Immature natural killer cell (primary cell): ENCODE measurements around the gene ZRANB1. TPM values are rescaled to one million over a fixed set of nuclear protein-coding genes. Genes with fewer than 3 reads are reported as not detected.

Source experiments
- DNase-seq, 3 donors: peaks; one replicate each; pipeline ENCODE4 v3.0.0; 2022; ENCODE audit warnings: mixed read lengths in 1 of 3
- H3K27ac Mint-ChIP-seq, 6 donors: one replicate each; pipeline ENCODE4 v1.8.0; 2020; ENCODE audit warnings: mixed read lengths in 6 of 6, mild to moderate bottlenecking in 5 of 6, inconsistent platforms in 4 of 6, moderate library complexity in 3 of 6
- H3K27me3 Mint-ChIP-seq, 3 donors: one replicate each; pipeline ENCODE4 v1.8.0; 2020 to 2021; ENCODE audit warnings: low read depth in 3 of 3, mild to moderate bottlenecking in 3 of 3, mixed read lengths in 3 of 3, moderate library complexity in 3 of 3, inconsistent platforms in 1 of 3
- H3K36me3 Mint-ChIP-seq, 3 donors: one replicate each; pipeline ENCODE4 v1.8.0; 2020; ENCODE audit warnings: mixed read lengths in 3 of 3, inconsistent platforms in 2 of 3, mild to moderate bottlenecking in 2 of 3
- H3K4me1 Mint-ChIP-seq, 2 donors: one replicate each; pipeline ENCODE4 v1.8.0; 2020; ENCODE audit warnings: inconsistent platforms in 2 of 2, mild to moderate bottlenecking in 2 of 2, mixed read lengths in 2 of 2, moderate library complexity in 1 of 2
- H3K4me3 Mint-ChIP-seq, 5 donors: one replicate each; pipeline ENCODE4 v1.8.0; 2020; ENCODE audit warnings: mild to moderate bottlenecking in 5 of 5, mixed read lengths in 5 of 5, inconsistent platforms in 3 of 5, moderate library complexity in 3 of 5
- H3K9me3 Mint-ChIP-seq, 6 donors: one replicate each; pipeline ENCODE4 v1.8.0; 2020; ENCODE audit warnings: mild to moderate bottlenecking in 6 of 6, mixed read lengths in 6 of 6, inconsistent platforms in 4 of 6, moderate library complexity in 3 of 6
- polyA plus RNA-seq, 3 donors: library from polyadenylated mRNA; unstranded; fragments of 300-500 nt; fragmentation: Illumina TruSeq; gene quantifications; one replicate each; pipeline ENCODE4 v1.2.3, GENCODE V29; 2021

The ZRANB1 gene
- polyA plus RNA-seq, 3 donors from 2014 or later, result 3.8 to 7.1 (median 5.6) TPM

DNA sequence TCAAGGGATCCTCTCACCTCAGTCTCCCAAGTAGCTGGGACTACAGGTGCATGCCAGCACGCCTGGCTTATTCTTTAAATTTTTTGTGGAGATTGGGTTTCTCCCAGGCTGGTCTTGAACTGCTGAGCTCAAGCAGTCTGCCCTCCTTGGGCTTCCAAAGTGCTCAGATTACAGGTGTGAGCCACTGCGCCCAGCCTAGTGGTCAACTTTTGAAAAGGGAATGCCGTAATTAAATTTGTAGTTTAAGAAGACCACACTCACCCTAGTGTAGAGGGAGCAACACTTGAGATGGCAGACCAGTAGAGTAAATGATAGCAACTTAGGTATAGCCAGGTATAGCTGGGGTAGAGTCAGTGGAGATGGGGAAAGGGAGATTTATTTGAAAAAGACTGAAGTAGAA is 17.6 kb downstream of the ZRANB1 start:
- Mint-ChIP-seq H3K27me3 (peaks cover 0 to 1% (median 0%) of the 10 kb centered on the region in 3 donors), H3K4me1 (peaks cover 15 to 68% of the 10 kb centered on the region in 2 donors), H3K27ac (no peak overlapping the region), H3K4me3 (no peak overlapping the region), H3K9me3 (no peaks in the 10 kb centered on the region), H3K36me3 (no peaks in the 10 kb centered on the region)
- no peak for DNase-seq

DNA sequence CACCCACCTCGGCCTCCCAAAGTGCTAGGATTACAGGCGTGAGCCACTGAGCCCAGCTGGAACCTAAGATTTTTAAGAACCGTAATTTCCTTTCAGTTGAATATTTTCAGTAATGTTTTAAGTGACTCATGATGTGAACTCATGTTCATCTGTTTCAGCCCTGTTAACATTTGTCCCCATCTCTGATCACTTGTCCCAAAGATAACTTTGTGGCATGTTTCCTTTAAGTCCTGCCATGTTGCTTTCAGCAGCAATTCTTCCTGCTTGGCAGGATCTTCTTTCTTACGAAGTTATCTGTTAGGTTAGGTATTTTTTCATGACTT is 19.3 kb downstream of the ZRANB1 start:
- Mint-ChIP-seq H3K4me3 (no peak overlapping the region), H3K27me3 (peaks cover 0 to 1% (median 0%) of the 10 kb centered on the region in 3 donors), H3K9me3 (no peaks in the 10 kb centered on the region), H3K27ac (peak overlapping the region in 2 of 6 donors; percentile 1 to 33), H3K36me3 (no peaks in the 10 kb centered on the region), H3K4me1 (peaks cover 17 to 64% of the 10 kb centered on the region in 2 donors)
- no peak for DNase-seq

DNA sequence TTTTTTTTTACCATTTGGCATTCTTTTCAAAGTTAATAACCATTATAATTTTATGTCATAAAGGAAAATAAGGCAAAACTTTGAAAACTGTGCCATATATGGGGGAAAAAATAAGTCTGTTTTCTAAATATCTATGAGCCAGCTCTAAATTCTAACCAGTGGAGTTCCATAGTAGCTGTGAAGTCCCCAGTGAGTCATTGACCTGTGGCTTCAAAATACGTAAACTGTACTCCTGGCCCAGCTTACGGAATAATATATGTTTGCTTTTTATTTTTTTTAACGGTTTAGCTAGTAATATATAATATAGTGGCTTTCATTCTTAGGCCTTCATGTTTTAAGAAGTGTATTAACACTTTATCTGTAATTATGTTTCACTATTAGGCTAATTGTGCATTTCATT is 20.5 kb downstream of the ZRANB1 start:
- H3K9me3 Mint-ChIP-seq, result no peaks in the 10 kb centered on the region
- H3K27me3 Mint-ChIP-seq, result peaks cover 0 to 1% (median 0%) of the 10 kb centered on the region in 3 donors
- H3K4me1 Mint-ChIP-seq, result peaks cover 17 to 56% of the 10 kb centered on the region in 2 donors
- H3K27ac Mint-ChIP-seq, result no peak overlapping the region
- no peak for DNase-seq
- no peak overlapping the region for H3K4me3 Mint-ChIP-seq
- peaks cover 5 to 9% (median 5%) of the 10 kb centered on the region in 3 donors for H3K36me3 Mint-ChIP-seq

GRCh38 chr10:124963866-124964720 is 22.2 kb downstream of the ZRANB1 start:
- Mint-ChIP-seq H3K9me3 (no peaks in the 10 kb centered on the region), H3K27ac (no peak overlapping the region), H3K27me3 (peaks cover 0 to 5% (median 2%) of the 10 kb centered on the region in 3 donors), H3K36me3 (peaks cover 9 to 19% (median 19%) of the 10 kb centered on the region in 3 donors), H3K4me3 (no peak overlapping the region), H3K4me1 (peaks cover 13 to 42% of the 10 kb centered on the region in 2 donors)
- DNase-seq, result no peak

- Mint-ChIP-seq H3K4me3 (no peak overlapping the region), H3K27me3 (peaks cover 0 to 7% (median 2%) of the 10 kb centered on the region in 3 donors), H3K4me1 (peaks cover 20 to 45% of the 10 kb centered on the region in 2 donors), H3K9me3 (no peaks in the 10 kb centered on the region), H3K27ac (no peak overlapping the region), H3K36me3 (peaks cover 9 to 28% (median 21%) of the 10 kb centered on the region in 3 donors)
- DNase-seq, result no peak
Observed at GRCh38 chr10:124966008-124966407, 24.1 kb downstream of the ZRANB1 start.

- Mint-ChIP-seq H3K4me1 (peaks cover 22 to 46% of the 10 kb centered on the region in 2 donors), H3K4me3 (no peak overlapping the region), H3K9me3 (no peaks in the 10 kb centered on the region), H3K27ac (peak overlapping the region in 1 of 6 donors; percentile 47), H3K27me3 (peaks cover 0 to 7% (median 2%) of the 10 kb centered on the region in 3 donors), H3K36me3 (peaks cover 9 to 28% (median 21%) of the 10 kb centered on the region in 3 donors)
- DNase-seq, result no peak
Observed at GRCh38 chr10:124967255-124967654, 25.3 kb downstream of the ZRANB1 start.

DNA sequence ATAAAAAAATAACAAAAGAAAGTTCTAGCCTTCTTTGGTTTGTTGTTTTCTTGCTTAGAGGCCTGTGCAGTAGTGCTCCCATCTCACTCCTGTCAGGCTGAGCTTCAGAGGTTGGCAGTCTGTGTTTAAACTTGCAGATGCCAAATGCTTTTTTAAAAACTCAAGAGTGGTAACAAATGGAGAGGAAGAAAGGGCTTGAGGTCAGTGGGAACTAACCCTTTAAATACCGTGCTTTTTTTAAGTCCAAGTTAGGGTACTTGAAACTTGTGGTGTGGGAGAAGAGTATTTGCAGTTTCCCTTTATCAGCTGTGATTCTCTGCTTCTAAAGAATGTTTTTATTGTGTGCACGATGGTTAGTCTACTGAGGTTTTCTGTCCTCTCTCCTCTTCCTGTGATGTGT is 29.4 kb downstream of the ZRANB1 start:
- Mint-ChIP-seq H3K36me3 (peaks cover 9 to 40% (median 25%) of the 10 kb centered on the region in 3 donors), H3K4me1 (peaks cover 27 to 49% of the 10 kb centered on the region in 2 donors), H3K27ac (peak overlapping the region in 5 of 6 donors; percentile 38 to 55 (median 42)), H3K4me3 (peak overlapping the region in 1 of 5 donors; percentile 6), H3K27me3 (peaks cover 0 to 7% (median 2%) of the 10 kb centered on the region in 3 donors), H3K9me3 (no peaks in the 10 kb centered on the region)
- no peak for DNase-seq

GRCh38 chr10:124972637-124973036 is 30.7 kb downstream of the ZRANB1 start:
- Mint-ChIP-seq H3K36me3 (peaks cover 4 to 32% (median 17%) of the 10 kb centered on the region in 3 donors), H3K9me3 (no peaks in the 10 kb centered on the region), H3K27me3 (peaks cover 2 to 7% (median 4%) of the 10 kb centered on the region in 3 donors), H3K4me1 (peaks cover 40 to 62% of the 10 kb centered on the region in 2 donors), H3K4me3 (no peak overlapping the region), H3K27ac (no peak overlapping the region)
- no peak for DNase-seq

- Mint-ChIP-seq H3K27ac (peak overlapping the region in 1 of 6 donors; percentile 46), H3K27me3 (peaks cover 0 to 4% (median 3%) of the 10 kb centered on the region in 3 donors), H3K4me1 (peaks cover 51 to 72% of the 10 kb centered on the region in 2 donors), H3K4me3 (no peak overlapping the region), H3K9me3 (no peaks in the 10 kb centered on the region), H3K36me3 (peaks cover 0 to 20% (median 7%) of the 10 kb centered on the region in 3 donors)
- no peak for DNase-seq
Observed at GRCh38 chr10:124974131-124974530, 32.2 kb downstream of the ZRANB1 start.

- DNase-seq, result peak; percentile 65 to 74 (median 71)
- Mint-ChIP-seq H3K27ac (peak overlapping the region; percentile 27 to 83 (median 76)), H3K4me1 (peaks cover 45 to 65% of the 10 kb centered on the region in 2 donors), H3K27me3 (peaks cover 0 to 4% (median 2%) of the 10 kb centered on the region in 3 donors), H3K36me3 (peaks cover 0 to 11% (median 9%) of the 10 kb centered on the region in 3 donors), H3K9me3 (no peaks in the 10 kb centered on the region), H3K4me3 (peak overlapping the region; percentile 20 to 67 (median 61))
Observed at GRCh38 chr10:124975977-124976514, 34.1 kb downstream of the ZRANB1 start.

DNA sequence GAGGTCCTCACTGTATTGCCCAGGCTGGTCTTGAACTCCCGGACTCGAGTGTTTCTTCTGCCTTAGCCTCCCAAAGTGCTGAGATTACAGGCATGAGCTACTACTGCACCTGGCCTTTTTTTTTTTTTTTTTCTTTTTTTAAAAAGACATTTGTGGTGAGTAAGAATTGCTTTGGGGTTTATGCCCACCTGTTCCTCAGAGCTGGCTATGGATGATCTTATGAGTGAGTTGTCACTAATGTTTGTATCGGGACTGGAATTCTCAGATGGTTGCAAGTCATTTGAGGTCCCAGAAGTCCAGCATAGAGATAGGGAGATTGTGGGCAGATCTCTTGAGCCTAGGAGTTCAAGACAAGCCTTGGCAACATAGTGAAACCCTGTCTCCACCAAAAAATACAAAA is 35.2 kb downstream of the ZRANB1 start:
- H3K27me3 Mint-ChIP-seq, result peaks cover 0 to 4% (median 2%) of the 10 kb centered on the region in 3 donors
- H3K4me3 Mint-ChIP-seq, result peak overlapping the region; percentile 5 to 63 (median 50)
- DNase-seq, result no peak
- no peaks in the 10 kb centered on the region for H3K9me3 Mint-ChIP-seq
- H3K27ac Mint-ChIP-seq, result peak overlapping the region in 2 of 6 donors; percentile 27 to 75
- peaks cover 38 to 65% of the 10 kb centered on the region in 2 donors for H3K4me1 Mint-ChIP-seq
- peaks cover 9 to 20% (median 10%) of the 10 kb centered on the region in 3 donors for H3K36me3 Mint-ChIP-seq

- Mint-ChIP-seq H3K9me3 (no peaks in the 10 kb centered on the region), H3K36me3 (peaks cover 9 to 23% (median 16%) of the 10 kb centered on the region in 3 donors), H3K4me3 (peak overlapping the region; percentile 5 to 58 (median 6)), H3K27me3 (peaks cover 2 to 4% (median 2%) of the 10 kb centered on the region in 3 donors), H3K4me1 (peaks cover 41 to 65% of the 10 kb centered on the region in 2 donors), H3K27ac (peak overlapping the region in 2 of 6 donors; percentile 7 to 48)
- DNase-seq, result no peak
Observed at GRCh38 chr10:124977648-124978375, 35.9 kb downstream of the ZRANB1 start.

DNA sequence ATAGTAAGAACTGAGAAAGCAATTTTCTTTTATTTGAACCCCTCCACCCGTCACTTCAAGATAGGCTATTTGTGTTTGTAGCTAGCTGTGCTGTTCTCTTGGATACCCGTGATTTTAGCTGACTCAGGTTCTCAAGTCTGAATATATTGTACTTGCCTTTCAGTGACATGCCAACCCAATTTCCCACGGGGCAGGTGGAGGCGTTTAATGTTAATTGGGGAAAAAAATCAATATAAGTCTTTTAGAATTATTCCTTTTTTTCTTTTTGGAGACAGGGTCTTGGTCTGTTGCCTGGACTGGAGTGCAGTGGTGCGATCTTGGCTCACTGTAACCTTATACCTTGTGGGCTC is 36.4 kb downstream of the ZRANB1 start:
- Mint-ChIP-seq H3K27ac (no peak overlapping the region), H3K4me3 (no peak overlapping the region), H3K36me3 (peaks cover 9 to 26% (median 21%) of the 10 kb centered on the region in 3 donors), H3K27me3 (peaks cover 2 to 4% (median 2%) of the 10 kb centered on the region in 3 donors), H3K9me3 (no peaks in the 10 kb centered on the region), H3K4me1 (peaks cover 46 to 70% of the 10 kb centered on the region in 2 donors)
- DNase-seq, result no peak
